Activated T-helper 9 cell treated with anti-CD3 and anti-CD28 coated beads, Interleukin-2, amount 50 U/mL, for 16 hours (primary cell): Measurements from ENCODE around the gene TNFSF15.

ENCODE experiments used
- DNase-seq: peaks from one replicate; pipeline ENCODE4 v3.0.0-alpha.2; 2020; ENCODE audit warnings: low read depth

The TNFSF15 gene

GRCh38 chr9:114789006-114789405 is 16.8 kb downstream of the TNFSF15 start:
- DNase-seq: no peak

GRCh38 chr9:114787781-114788498 is 17.9 kb downstream of the TNFSF15 start:
- DNase-seq: no peak

GRCh38 chr9:114787214-114787613 is 18.6 kb downstream of the TNFSF15 start:
- DNase-seq: no peak

GRCh38 chr9:114785866-114786650 is 19.8 kb downstream of the TNFSF15 start:
- no peak for DNase-seq

- no peak for DNase-seq
Observed at GRCh38 chr9:114784721-114785279, 21.0 kb downstream of the TNFSF15 start.

- no peak for DNase-seq
Observed at GRCh38 chr9:114782586-114782985, 23.3 kb downstream of the TNFSF15 start.

- no peak for DNase-seq
Observed at GRCh38 chr9:114779352-114779845, 26.4 kb downstream of the TNFSF15 start.

- peak; percentile 4 for DNase-seq
Observed at GRCh38 chr9:114777821-114778609, 27.8 kb downstream of the TNFSF15 start.

GRCh38 chr9:114776683-114777399 is 29.0 kb downstream of the TNFSF15 start:
- no peak for DNase-seq

- no peak for DNase-seq
Observed at GRCh38 chr9:114775981-114776380, 29.9 kb downstream of the TNFSF15 start.

GRCh38 chr9:114775121-114775520 is 30.7 kb downstream of the TNFSF15 start:
- DNase-seq: no peak

GRCh38 chr9:114774524-114774923 is 31.3 kb downstream of the TNFSF15 start:
- DNase-seq: no peak

GRCh38 chr9:114771889-114772288 is 34.0 kb downstream of the TNFSF15 start:
- DNase-seq: no peak

GRCh38 chr9:114770991-114771390 is 34.8 kb downstream of the TNFSF15 start:
- DNase-seq: no peak

GRCh38 chr9:114769624-114770023 is 36.2 kb downstream of the TNFSF15 start:
- no peak for DNase-seq

- no peak for DNase-seq
Observed at GRCh38 chr9:114763220-114763619, 42.6 kb downstream of the TNFSF15 start.

- DNase-seq: no peak
Observed at GRCh38 chr9:114761523-114761922, 44.3 kb downstream of the TNFSF15 start.

GRCh38 chr9:114759512-114760341 is 46.1 kb downstream of the TNFSF15 start:
- DNase-seq: no peak

GRCh38 chr9:114757984-114758383 is 47.9 kb downstream of the TNFSF15 start:
- no peak for DNase-seq

- no peak for DNase-seq
Observed at GRCh38 chr9:114757395-114757794, 48.4 kb downstream of the TNFSF15 start.

GRCh38 chr9:114756920-114757319 is 48.9 kb downstream of the TNFSF15 start:
- DNase-seq: no peak
